ENCODE results near the gene ZFX.

Gene ZFX

GRCh38 chrX:24202465-24203031 lies 53.0 kb downstream of the ZFX start:
- CTCF ChIA-PET: no interaction called here
- POLR2A ChIA-PET: no interaction called here

GRCh38 chrX:24203072-24203808 lies 53.7 kb downstream of the ZFX start:
- no peak for TF ChIP-seq CTCF (IDR thresholded peaks at IDR 0.05; ENCODE audit: insufficient read depth, low read length, missing control alignments)
- H3K4me3 ChIP-seq (ENCODE audit: low read depth, low read length): no peak overlapping the region
- ChIA-PET CTCF (no interaction called here), POLR2A (no interaction called here)
- DNase-seq (ENCODE audit: low read depth, low spot score): no peak

More at GRCh38 chrX:24202465-24203031, 53.0 kb downstream of the ZFX start:
- no peak for TF ChIP-seq CTCF (IDR thresholded peaks at IDR 0.05; ENCODE audit: insufficient read depth, low read length, missing control alignments)
- no peak overlapping the region for H3K4me3 ChIP-seq (ENCODE audit: low read depth, low read length)
- no peak for DNase-seq (ENCODE audit: low read depth, low spot score)

- no peak for DNase-seq (ENCODE audit: low read depth, low spot score)
- H3K4me3 ChIP-seq (ENCODE audit: low read depth, low read length): no peak overlapping the region
- TF ChIP-seq CTCF (IDR thresholded peaks at IDR 0.05; ENCODE audit: insufficient read depth, low read length, missing control alignments): no peak
These were observed 54.8 kb downstream of the ZFX start for GRCh38 chrX:24204331-24204730.

GRCh38 chrX:24204958-24205357 lies 55.4 kb downstream of the ZFX start:
- ChIA-PET CTCF (interaction anchor here (0.9 kb wide), 1 partner anchor 9 kb away, joined by 3 read pairs; no protein-coding TSS in a partner anchor), POLR2A (no interaction called here)
- TF ChIP-seq CTCF (IDR thresholded peaks at IDR 0.05; ENCODE audit: insufficient read depth, low read length, missing control alignments): no peak
- H3K4me3 ChIP-seq (ENCODE audit: low read depth, low read length): no peak overlapping the region
- DNase-seq (ENCODE audit: low read depth, low spot score): no peak

More at GRCh38 chrX:24204331-24204730, 54.8 kb downstream of the ZFX start:
- ChIA-PET POLR2A (no interaction called here), CTCF (no interaction called here)

- no peak overlapping the region for H3K4me3 ChIP-seq (ENCODE audit: low read depth, low read length)
- no peak for TF ChIP-seq CTCF (IDR thresholded peaks at IDR 0.05; ENCODE audit: insufficient read depth, low read length, missing control alignments)
- CTCF ChIA-PET: interaction anchor here (1.8 kb wide), 1 partner anchor 108 kb away, joined by 3 read pairs; no protein-coding TSS in a partner anchor
- POLR2A ChIA-PET: no interaction called here
- DNase-seq (ENCODE audit: low read depth, low spot score): no peak
These were observed 58.3 kb downstream of the ZFX start for GRCh38 chrX:24207826-24208225.

- H3K4me3 ChIP-seq (ENCODE audit: low read depth, low read length): no peak overlapping the region
- no peak for DNase-seq (ENCODE audit: low read depth, low spot score)
- POLR2A ChIA-PET: no interaction called here
- no peak for TF ChIP-seq CTCF (IDR thresholded peaks at IDR 0.05; ENCODE audit: insufficient read depth, low read length, missing control alignments)
- CTCF ChIA-PET: interaction anchor here (1.8 kb wide), 1 partner anchor 109 kb away, joined by 3 read pairs; no protein-coding TSS in a partner anchor
These were observed 59.1 kb downstream of the ZFX start for GRCh38 chrX:24208496-24209240.

Measured in AG04449 (cell line).